Spleen (tissue), 7 donors: Measurements from ENCODE around the gene GFAP.

Source experiments
- CTCF ChIP-seq, 11 experiments: fragments of 200-600 bp in 7 of 11; fragments of 450-650 bp in 4 of 11; sonication (generic) in 4 of 11; IDR thresholded peaks in 8 of 11; conservative IDR thresholded peaks in 3 of 11; 1 replicate in 7 of 11; 2 replicates in 4 of 11; pipeline versions ENCODE4 v1.4.0 to v1.8.0; 2016 to 2021; ENCODE audit warnings: antibody characterized with exemption in 11 of 11, inconsistent platforms in 4 of 11, mild to moderate bottlenecking in 1 of 11
- POLR2A ChIP-seq, 3 donors: fragments of 450-650 bp; IDR thresholded peaks; one replicate each; pipeline ENCODE4 v1.5.1; 2017; ENCODE audit warnings: antibody characterized with exemption in 3 of 3, mild to moderate bottlenecking in 1 of 3
- donor health status: DM: no; HTN: no; CAD: no; lungs with moderate emphysema.
- donor health status: DM: no; HTN: no; CAD: no.
- donor health status: DM: no; HTN: no; CAD: no.

GRCh38 chr17:44955674-44956425 is 40.5 kb upstream of the GFAP start:
- TF ChIP-seq CTCF (IDR thresholded peaks at IDR 0.05 in 8 of 11, conservative IDR thresholded peaks at IDR 0.05 in 3 of 11) (no peak), POLR2A (IDR thresholded peaks at IDR 0.05) (no peak)
